Breast epithelium (tissue), 4 donors: Measurements from ENCODE around the gene BACH2. TPM values are rescaled to one million over a fixed set of nuclear protein-coding genes. Genes with fewer than 3 reads are reported as not detected.

Source experiments
- DNase-seq, 2 donors: peaks; one replicate each; pipeline ENCODE4 v3.0.0-alpha.2; 2019; ENCODE audit warnings: low spot score in 2 of 2
- H3K27ac ChIP-seq, 2 donors: fragments of 200-600 bp; sonication (generic) in 1 of 2; one replicate each; pipeline ENCODE4 v1.5.1; 2016 to 2019; ENCODE audit warnings: mild to moderate bottlenecking in 1 of 2
- H3K27me3 ChIP-seq, 2 donors: fragments of 200-600 bp; sonication (generic) in 1 of 2; one replicate each; pipeline versions ENCODE4 v1.5.1 to v1.6.0; 2017 to 2019; ENCODE audit warnings: control low read depth in 1 of 2, mild to moderate bottlenecking in 1 of 2
- H3K36me3 ChIP-seq: fragments of 200-600 bp; one replicate; pipeline ENCODE4 v1.5.1; 2019
- H3K4me1 ChIP-seq, 2 donors: fragments of 200-600 bp; sonication (generic); one replicate each; pipeline ENCODE4 v1.5.1; 2016 to 2019; ENCODE audit warnings: control low read depth in 1 of 2
- H3K4me3 ChIP-seq, 3 donors: fragments of 200-600 bp; sonication (generic); 1 replicate in 2 of 3; 2 replicates in 1 of 3; pipeline ENCODE4 v1.5.1; 2016 to 2019; ENCODE audit warnings: mild to moderate bottlenecking in 3 of 3, moderate library complexity in 2 of 3
- H3K9me3 ChIP-seq, 2 donors: fragments of 200-600 bp; sonication (generic) in 1 of 2; one replicate each; pipeline ENCODE4 v1.5.1; 2016 to 2019; ENCODE audit warnings: control low read depth in 1 of 2
- POLR2A ChIP-seq: fragments of 450-650 bp; IDR thresholded peaks from one replicate; pipeline ENCODE4 v1.6.1; 2016; ENCODE audit warnings: antibody characterized with exemption, mild to moderate bottlenecking, moderate library complexity
- POLR2AphosphoS5 ChIP-seq, 3 donors: sonication (generic); formaldehyde crosslinking; IDR thresholded peaks; one replicate each; pipeline ENCODE4 v1.6.1; 2017; ENCODE audit warnings: antibody characterized with exemption in 3 of 3
- intact Hi-C: fragments of 100-400 bp; cut with DNase I; formaldehyde crosslinking; loops from one replicate; pipeline ENCODE4 v1.15.1; 2023; ENCODE audit warnings: low total_unique reads
- total RNA-seq, 3 donors: library from RNA; depleted of rRNA; stranded (reverse); fragments of >200 nt; gene quantifications; one replicate each; pipeline ENCODE4 v1.1.0, GENCODE V29; 2016
- TF ChIP-seq, protein P1 (sequence below), 3 donors: fragments of 450-650 bp; IDR thresholded peaks; one replicate each; pipeline ENCODE4 v1.5.1; 2016 to 2017; ENCODE audit warnings: antibody characterized with exemption in 3 of 3, mild to moderate bottlenecking in 3 of 3, moderate library complexity in 3 of 3

The BACH2 gene
- total RNA-seq, 3 donors from 2014 or later = 6.2 to 13.8 (median 7.0) TPM

GRCh38 chr6:90301816-90302215 lies 5.2 kb upstream of the BACH2 start:
- Histone ChIP-seq H3K4me3 (no peak overlapping the region), H3K4me1 (no peaks in the 10 kb centered on the region), H3K27ac (no peak overlapping the region), H3K27me3 (no peaks in the 10 kb centered on the region), H3K36me3 (no peaks in the 10 kb centered on the region), H3K9me3 (no peaks in the 10 kb centered on the region)
- no peak for DNase-seq
- TF ChIP-seq POLR2AphosphoS5 (IDR thresholded peaks at IDR 0.05) (no peak), POLR2A (no peak)
- TF ChIP-seq, protein P1, sequence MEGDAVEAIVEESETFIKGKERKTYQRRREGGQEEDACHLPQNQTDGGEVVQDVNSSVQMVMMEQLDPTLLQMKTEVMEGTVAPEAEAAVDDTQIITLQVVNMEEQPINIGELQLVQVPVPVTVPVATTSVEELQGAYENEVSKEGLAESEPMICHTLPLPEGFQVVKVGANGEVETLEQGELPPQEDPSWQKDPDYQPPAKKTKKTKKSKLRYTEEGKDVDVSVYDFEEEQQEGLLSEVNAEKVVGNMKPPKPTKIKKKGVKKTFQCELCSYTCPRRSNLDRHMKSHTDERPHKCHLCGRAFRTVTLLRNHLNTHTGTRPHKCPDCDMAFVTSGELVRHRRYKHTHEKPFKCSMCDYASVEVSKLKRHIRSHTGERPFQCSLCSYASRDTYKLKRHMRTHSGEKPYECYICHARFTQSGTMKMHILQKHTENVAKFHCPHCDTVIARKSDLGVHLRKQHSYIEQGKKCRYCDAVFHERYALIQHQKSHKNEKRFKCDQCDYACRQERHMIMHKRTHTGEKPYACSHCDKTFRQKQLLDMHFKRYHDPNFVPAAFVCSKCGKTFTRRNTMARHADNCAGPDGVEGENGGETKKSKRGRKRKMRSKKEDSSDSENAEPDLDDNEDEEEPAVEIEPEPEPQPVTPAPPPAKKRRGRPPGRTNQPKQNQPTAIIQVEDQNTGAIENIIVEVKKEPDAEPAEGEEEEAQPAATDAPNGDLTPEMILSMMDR (IDR thresholded peaks at IDR 0.05) = no peak
- intact Hi-C loops = no loop called here

DNA sequence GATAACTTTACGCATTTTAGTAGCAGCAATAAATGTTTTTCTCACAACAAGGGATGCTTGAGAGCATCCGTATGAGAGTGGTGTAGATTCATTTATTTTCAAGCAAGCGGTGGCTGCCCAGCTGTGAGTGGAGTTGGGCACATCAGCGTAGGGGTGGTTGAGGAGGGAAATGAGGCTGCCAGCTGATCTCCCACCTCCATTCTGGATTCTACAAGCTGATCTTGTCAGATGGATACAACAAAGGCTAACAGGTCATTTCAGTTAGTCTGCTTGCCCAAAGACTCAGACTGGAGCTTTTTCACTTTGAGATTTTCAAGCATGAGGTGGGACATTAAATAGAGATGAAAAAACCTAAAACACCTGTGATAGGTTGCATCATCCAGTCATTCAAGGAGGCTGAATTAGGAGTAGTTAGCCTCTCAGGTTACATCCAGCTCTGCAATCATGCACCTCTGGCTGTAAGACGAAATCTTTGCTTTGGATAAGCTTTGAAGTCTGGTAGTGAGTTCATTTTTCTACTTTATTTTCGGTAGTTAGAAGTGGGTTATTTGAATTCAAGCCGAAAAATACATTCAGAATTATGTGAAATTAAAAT lies 1.9 kb upstream of the BACH2 start:
- no peaks in the 10 kb centered on the region for H3K4me1 ChIP-seq
- H3K27me3 ChIP-seq = no peaks in the 10 kb centered on the region
- DNase-seq = no peak
- H3K9me3 ChIP-seq = no peaks in the 10 kb centered on the region
- TF ChIP-seq POLR2AphosphoS5 (IDR thresholded peaks at IDR 0.05) (no peak), POLR2A (no peak)
- intact Hi-C loops = loop anchor here (10.0 kb wide), 1 partner anchor 76 kb away; no protein-coding TSS in a partner anchor
- H3K36me3 ChIP-seq = no peaks in the 10 kb centered on the region
- H3K4me3 ChIP-seq = no peak overlapping the region
- no peak overlapping the region for H3K27ac ChIP-seq

DNA sequence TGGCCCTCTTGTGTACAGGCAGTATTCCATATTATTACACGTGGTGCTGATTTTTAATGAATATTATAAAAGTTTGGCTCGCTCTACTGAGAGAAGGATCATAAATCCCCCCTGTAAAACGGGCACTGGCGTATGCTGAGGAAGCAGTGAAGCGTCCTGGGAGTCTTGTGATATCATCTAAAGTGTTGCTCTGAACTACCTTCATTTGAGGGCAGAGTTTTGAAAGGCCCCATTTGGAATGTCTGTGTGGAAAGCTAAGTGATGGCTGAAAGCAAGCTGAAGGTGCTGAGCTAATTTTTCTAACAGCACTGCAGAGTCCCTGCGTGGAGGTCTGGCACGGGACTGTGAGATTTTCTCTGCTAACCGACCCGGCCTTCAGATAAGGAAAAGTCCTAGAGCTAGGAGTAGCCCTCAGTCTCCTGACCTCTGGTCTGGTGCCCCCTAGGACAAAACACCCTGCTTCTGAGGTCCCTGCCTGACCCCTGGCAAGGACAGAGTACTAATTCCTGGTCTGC lies 1.3 kb upstream of the BACH2 start:
- no peaks in the 10 kb centered on the region for H3K27me3 ChIP-seq
- intact Hi-C loops = loop anchor here (10.0 kb wide), 1 partner anchor 77 kb away; no protein-coding TSS in a partner anchor
- DNase-seq = no peak
- no peaks in the 10 kb centered on the region for H3K4me1 ChIP-seq
- no peaks in the 10 kb centered on the region for H3K36me3 ChIP-seq
- no peak overlapping the region for H3K4me3 ChIP-seq
- TF ChIP-seq POLR2A = no peak
- no peak for TF ChIP-seq POLR2AphosphoS5 (IDR thresholded peaks at IDR 0.05)
- TF ChIP-seq, protein P1 (IDR thresholded peaks at IDR 0.05) = no peak
- peak overlapping the region; percentile 94 to 97 for H3K27ac ChIP-seq
- H3K9me3 ChIP-seq = no peaks in the 10 kb centered on the region

DNA sequence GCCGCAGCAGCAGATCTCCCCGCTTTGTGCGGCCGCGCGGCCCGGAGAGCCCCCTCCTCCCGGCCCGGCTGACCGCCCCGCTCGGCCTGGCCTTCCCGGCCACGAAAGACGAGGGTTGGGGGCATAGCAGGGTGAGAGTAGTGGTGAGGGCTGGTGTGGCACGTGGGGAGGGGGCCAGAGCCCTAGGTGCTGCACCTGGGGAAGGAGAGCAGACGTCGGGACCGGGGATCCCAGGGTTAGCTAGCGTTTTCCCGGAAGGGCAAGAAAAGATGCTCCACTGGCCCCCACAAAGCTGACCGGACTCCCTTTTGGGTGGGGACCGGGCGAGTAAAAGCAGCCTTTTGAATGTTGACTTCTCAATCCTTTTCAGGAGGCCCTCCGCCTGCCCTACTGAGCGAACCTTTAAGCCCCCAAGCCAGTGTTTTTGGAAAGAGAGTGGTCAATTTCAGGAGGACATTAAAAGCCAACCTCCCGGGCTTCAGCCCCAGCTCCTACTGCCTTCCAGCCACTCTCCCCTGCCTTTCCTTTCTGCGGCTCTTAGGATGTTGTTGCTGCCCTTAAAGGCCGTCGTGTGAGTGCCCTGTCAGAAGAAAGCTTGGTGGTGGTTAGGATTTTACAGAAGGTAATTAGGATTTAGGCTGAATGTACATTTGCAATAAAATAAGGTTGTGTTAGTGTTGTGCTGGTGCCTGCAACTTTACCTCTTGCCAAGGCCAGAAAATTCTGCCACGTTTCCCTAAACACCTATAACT lies 648 bp upstream of the BACH2 start:
- TF ChIP-seq POLR2AphosphoS5 (IDR thresholded peaks at IDR 0.05) (no peak), POLR2A (no peak)
- TF ChIP-seq, protein P1 (IDR thresholded peaks at IDR 0.05) = no peak
- peak overlapping the region; percentile 77 to 99 (median 81) for H3K4me3 ChIP-seq
- no peaks in the 10 kb centered on the region for H3K36me3 ChIP-seq
- DNase-seq = no peak
- intact Hi-C loops = loop anchor here (10.0 kb wide), 1 partner anchor 78 kb away; no protein-coding TSS in a partner anchor
- H3K27ac ChIP-seq = peak overlapping the region; percentile 94 to 97
- no peaks in the 10 kb centered on the region for H3K9me3 ChIP-seq
- H3K4me1 ChIP-seq = no peaks in the 10 kb centered on the region
- H3K27me3 ChIP-seq = no peaks in the 10 kb centered on the region

DNA sequence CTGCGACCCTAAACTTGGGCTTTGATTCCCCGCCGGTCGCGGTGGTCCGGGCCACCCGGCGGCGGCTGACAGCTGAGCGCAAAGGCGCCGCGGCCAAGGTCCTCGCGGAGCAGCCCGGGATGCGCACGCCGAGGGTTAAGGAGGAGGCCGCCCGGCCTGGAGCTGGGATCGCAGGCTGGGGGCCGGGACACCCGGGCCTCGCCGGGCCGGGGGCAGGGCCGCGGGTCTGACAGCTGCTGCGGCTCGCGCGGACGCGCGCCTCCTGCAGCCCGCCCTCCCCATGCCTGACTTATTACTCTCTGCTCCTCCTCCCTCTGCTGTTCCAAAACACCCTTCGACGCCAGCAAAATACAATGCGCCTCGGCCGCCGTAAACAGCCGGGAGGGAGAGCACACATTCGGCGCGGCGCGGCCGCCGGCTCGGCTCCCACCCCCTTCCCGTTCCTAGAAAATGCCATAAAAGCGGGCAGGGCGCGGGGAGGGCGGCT lies 746 bp downstream of the BACH2 start:
- H3K4me1 ChIP-seq = no peaks in the 10 kb centered on the region
- H3K9me3 ChIP-seq = no peaks in the 10 kb centered on the region
- peak overlapping the region; percentile 94 to 97 for H3K27ac ChIP-seq
- peak; percentile 52 to 68 for DNase-seq
- H3K4me3 ChIP-seq = peak overlapping the region; percentile 77 to 99 (median 81)
- intact Hi-C loops = loop anchor here (10.0 kb wide), 1 partner anchor 79 kb away; no protein-coding TSS in a partner anchor
- peak in 1 of 3 donors; percentile 56 for TF ChIP-seq POLR2AphosphoS5 (IDR thresholded peaks at IDR 0.05)
- TF ChIP-seq, protein P1 (IDR thresholded peaks at IDR 0.05) = no peak
- no peak for TF ChIP-seq POLR2A
- no peaks in the 10 kb centered on the region for H3K36me3 ChIP-seq
- no peaks in the 10 kb centered on the region for H3K27me3 ChIP-seq
